ENCODE results near the gene UPK2.
"Not testable (repeated sequence)": the region's sequence is repeated elsewhere in the genome, so short reads cannot be mapped to it uniquely, and the experiment has no call there.

The UPK2 gene

DNA sequence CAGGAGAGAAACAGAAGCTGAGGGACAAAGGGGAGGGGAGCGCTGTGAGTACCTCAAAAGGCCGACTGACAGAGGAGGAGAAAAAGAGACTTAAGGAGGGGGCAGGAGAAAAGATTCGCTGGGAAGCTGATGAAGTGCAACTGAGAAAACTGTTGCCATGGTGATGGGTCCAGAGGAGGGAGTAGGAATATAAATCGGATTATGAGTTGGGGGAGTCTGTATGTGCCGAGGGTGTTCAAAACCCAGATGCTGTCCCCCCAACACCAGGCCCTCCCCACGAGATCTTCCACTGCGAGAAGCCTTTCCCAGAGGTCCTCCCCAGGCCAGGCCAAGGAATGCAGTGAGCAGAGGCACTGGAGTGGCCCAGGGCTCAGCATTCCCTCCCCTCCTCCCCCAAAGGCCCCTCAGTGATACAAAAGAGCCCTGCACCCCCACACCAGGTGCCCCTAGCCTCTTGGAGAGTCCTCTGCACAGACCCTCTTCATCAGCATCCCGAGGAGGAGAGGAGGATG lies 16.6 kb upstream of the UPK2 start:
- DNase-seq = no peak

GRCh38 chr11:118939953-118940598 lies 16.0 kb upstream of the UPK2 start:
- no peak for DNase-seq

DNA sequence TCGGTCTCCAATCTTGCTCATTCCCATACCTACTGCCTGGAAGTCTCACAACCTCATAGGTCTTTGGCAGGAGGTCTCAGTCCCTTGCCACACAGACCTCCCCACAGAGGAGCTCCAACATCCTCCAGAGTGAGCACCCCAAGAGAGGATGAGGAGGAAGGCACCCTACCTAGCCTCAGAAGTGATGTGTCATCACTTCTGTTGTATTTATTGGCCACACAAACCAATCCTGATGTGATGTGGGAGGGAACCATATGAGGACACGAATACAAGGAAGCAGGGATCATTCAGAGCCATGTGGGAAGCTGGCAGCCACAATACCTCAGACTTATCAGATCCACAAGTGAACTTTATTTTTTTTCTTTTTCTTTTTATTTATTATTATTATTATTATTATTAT lies 9.0 kb upstream of the UPK2 start:
- no peak for DNase-seq

- DNase-seq = no peak
These were observed 8.1 kb upstream of the UPK2 start for GRCh38 chr11:118948000-118948399.

DNA sequence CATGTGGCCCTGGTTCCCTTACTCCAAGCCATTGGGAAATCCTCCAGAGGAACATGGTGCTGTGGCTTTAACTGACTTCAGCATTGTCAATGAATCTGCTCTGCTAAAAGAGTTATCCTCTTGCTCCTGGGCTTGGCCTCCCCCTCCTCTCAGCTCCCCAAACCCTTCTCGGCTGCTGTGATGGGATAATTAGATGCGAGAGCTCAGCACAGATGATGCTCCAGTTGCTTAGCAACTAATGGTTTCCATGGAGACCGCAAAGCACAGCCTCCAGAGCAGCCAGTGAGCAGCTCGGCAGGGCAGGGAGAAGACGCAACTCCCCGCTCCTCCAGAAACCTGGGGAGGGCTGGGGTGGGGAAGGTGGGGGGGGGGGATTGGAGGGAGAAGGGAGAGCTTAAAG lies 2.8 kb upstream of the UPK2 start:
- DNase-seq = peak; percentile 86

GRCh38 chr11:118953976-118954375 lies 2.1 kb upstream of the UPK2 start:
- peak; percentile 25 for DNase-seq

- no peak for DNase-seq
These were observed 860 bp downstream of the UPK2 start for GRCh38 chr11:118956847-118957469.

GRCh38 chr11:118957549-118957948 lies 1.5 kb downstream of the UPK2 start:
- DNase-seq = no peak

DNA sequence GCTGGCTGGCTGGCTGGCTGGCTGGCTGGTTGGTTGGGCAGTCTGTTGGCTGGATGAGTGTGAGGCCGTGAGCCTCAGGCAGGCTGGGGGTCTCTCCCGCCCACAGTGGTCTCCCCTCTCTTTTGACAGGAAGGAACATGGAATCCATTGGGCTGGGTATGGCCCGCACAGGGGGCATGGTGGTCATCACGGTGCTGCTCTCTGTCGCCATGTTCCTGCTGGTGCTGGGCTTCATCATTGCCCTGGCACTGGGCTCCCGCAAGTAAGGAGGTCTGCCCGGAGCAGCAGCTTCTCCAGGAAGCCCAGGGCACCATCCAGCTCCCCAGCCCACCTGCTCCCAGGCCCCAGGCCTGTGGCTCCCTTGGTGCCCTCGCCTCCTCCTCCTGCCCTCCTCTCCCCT lies 1.9 kb downstream of the UPK2 start:
- no peak for DNase-seq

DNA sequence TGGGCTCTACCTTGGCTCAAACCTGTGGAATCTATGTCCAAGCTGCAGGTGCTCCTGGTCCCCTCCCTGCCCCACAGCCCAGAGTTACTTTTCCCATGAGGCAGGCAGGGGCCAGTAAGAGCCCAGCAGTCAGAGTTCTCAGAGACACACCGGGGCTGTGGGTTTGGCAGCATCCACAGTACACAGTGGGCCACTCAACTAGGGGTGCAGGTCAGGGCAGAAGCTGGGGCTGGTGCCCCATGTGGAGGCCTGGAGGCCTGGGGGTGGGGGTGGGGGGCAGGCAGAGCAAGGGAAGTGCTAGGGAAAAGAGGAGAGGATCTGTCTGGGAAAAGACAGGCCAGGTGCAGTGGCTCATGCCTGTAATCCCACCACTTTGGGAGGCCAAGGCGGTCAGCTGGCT lies 2.5 kb downstream of the UPK2 start:
- no peak for DNase-seq

GRCh38 chr11:118961189-118961588 lies 5.1 kb downstream of the UPK2 start:
- no peak for DNase-seq

- no peak for DNase-seq
These were observed 5.5 kb downstream of the UPK2 start for GRCh38 chr11:118961591-118961990.

DNA sequence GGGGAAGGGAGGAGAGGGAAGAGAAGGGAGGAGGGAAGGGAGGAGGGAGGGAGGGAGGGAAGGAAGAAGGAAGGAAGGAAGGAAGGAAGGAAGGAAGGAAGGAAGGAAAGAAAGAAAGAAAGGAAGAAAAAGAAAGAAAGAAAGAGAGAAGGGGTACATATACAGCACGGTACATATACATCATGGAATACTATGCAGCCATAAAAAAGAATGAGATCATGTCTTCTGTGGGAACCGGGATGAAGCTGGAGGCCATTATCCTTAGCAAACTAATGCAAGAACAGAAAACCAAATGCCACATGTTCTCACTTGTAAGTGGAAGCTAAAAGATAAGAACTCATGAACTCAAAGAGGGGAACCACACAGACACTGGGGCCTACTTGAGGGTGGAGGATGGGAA lies 13.4 kb downstream of the UPK2 start:
- DNase-seq = not testable (repeated sequence)

DNA sequence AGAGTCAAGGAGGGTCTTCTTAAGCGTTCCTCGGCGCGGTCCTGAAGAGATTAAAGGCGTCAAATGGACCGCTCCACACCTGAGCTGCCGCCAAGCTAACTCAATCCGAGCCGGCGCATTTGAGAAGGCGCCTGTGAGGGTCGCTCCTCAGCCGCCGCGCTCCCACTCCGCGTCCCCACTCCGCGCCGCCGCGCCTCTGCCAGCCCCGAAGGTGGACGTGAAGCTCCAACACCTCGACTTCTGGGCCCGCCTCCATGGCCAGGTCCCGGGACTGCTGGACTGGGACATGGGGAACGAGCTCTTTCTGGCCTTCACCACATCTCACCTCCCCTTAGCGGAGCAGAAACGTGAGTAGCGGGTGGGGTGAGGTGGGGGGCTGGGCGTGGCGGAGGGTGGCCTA lies 15.5 kb downstream of the UPK2 start, which contains the start of gene FOXR1:
Gene FOXR1, plus strand, starts transcription at position 116 of the 400 bp plus-strand sequence. Its CDS starts 171 bp downstream, at position 287.
- no peak for DNase-seq

DNA sequence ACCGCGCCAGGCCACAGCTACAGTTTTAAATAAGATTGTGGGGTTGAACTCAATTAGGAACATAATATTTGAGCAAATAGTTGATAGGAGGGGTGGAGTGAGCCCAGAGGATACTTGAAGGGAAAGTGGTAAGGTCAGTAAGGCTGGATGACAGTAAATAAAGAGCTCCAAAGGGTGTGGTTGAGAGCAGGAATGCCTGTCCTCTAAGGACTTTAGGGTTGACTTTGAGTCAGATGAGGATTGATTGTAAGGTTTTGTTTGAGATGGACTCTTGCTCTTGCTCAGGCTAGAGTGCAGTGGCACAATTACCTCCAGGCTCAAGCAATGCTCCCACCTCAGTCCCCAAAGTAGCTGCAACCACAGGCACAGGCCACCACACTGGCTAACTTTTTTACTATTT lies 17.9 kb downstream of the UPK2 start:
- no peak for DNase-seq

DNA sequence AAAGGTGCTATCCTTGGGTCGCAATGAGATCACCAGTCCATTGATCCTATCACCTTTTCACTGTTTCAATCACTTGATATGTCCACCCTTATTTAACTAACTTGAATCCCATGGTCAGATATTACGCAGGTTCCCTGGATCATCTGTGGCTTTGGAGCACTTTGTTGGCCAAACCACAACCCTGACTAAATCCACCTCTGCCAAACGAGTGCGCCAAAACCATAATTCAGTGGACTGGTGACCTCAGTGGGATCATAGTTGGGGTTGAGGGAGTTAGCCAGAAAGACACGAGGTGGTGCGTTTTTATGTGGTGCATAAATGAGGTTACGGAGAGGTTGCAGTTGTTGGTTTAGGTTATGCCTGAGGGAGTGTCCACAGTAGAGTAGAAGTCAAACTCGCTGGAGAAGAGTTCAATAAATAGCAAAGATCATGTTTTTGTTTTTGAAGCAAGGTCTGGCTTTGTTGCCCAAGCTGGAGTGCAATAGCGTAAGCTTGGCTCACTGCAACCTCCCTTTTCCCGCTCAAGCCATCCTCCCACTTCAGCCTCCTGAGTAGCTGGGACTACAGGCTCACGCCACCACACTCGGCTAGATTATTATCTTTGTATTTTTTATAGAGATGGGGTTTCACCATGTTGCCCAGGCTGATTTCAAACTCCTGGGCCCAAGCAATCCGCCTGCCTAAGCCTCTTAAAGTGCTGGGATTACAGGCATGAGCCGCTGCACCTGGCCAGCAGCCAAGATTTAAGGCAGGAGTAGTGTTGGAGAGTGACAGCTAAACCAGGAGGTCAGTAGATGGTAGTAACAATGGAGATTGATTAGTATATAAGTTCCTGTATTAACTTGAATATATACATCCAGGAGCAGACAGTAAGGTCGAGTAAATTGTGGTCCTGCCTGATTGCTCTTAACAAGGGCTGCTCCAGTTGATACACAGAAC lies 19.9 kb downstream of the UPK2 start:
- DNase-seq = no peak

DNA sequence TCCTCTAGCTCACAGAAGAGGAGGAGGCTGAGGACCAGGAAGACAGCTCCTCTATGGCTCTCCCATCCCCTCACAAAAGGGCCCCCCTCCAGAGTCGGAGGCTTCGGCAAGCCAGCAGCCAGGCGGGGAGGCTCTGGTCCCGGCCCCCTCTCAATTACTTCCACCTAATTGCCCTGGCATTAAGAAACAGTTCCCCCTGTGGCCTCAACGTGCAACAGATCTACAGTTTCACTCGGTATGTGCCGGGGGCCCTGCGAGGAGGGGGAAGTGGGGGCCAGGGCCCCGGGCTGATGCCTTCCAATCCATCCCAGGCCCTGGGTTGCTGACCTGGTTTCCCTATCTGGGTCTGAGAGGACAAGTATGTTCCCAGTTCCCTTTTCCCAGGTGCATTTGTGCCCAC lies 23.3 kb downstream of the UPK2 start:
- no peak for DNase-seq

- no peak for DNase-seq
These were observed 24.2 kb downstream of the UPK2 start for GRCh38 chr11:118980191-118980881.

DNA sequence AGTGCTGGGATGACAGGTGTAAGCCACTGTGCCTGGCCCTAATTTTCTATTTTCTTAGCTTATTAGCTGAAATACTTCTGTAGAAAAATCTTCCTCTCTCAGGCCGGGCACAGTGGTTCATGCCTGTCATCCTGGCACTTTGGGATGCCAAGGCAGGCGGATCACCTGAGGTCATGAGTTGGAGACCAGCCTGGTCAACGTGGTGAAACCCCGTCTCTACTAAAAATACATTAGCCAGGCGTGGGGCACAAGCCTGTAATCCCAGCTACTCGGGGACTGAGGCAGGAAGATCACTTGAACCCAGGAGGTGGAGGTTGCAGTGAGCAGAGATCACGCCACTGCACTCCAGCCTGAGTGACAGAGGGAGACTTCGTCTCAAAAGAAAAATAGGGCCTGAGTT lies 28.2 kb downstream of the UPK2 start:
- DNase-seq = not testable (repeated sequence)

DNA sequence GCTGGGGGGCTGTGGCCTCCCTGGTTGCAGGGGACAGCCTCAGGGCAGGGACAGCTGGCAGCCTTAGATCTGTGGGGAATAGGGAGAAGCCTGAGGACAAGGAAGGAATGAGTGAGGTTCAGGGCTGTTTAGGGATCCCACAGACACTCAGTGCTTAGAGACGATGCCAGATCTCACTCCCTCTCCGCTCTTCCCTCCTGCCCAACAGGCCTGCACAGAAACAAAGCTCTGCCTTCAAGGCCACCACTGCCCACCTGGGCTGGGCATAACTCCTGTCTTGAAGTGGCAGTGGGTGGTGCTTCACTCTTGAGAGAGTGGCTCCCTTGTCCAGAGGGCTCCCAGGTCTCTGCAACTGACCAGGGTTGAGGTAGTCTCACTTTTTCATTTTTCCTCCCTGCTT lies 28.7 kb downstream of the UPK2 start:
- DNase-seq = no peak

DNA sequence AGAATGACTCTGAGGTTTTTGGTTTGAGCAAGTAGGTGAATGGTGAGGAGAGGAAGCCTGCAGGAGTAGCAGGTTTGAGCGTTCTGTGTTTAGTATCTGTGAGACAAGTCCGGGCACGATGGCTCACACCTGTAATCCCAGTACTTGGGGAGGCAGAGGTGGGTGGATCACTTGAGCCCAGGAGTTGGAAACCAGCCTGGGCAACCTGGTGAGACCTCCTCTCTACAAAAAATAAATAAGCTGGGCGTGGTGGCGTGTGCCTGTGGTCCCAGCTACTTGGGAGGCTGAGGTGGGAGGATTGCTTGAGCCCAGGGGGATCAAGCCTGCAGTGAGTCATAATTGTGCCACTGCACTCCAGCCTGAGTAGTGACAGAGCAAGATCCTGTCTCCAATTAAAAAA lies 32.2 kb downstream of the UPK2 start:
- DNase-seq = no peak

DNA sequence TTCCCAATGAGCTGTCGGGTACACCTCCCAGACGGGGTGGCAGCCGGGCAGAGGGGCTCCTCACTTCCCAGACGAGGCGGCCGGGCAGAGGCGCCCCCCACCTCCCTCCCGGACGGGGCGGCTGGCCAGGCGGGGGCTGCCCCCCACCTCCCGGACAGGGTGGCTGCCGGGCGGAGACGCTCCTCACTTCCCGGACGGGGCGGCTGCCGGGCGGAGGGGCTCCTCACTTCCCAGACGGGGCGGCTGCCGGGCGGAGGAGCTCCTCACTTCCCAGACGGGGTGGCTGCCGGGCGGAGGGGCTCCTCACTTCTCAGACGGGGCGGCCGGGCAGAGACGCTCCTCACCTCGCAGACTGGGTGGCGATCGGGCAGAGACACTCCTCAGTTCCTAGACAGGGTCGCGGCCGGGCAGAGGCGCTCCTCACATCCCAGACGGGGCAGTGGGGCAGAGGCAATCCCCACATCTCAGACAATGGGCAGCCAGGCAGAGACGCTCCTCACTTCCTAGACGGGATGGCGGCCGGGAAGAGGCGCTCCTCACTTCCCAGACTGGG lies 35.5 kb downstream of the UPK2 start:
- DNase-seq = not testable (repeated sequence)

Measured in NCI-H1417 treated with DMSO at 0.1 percent for 48 hours (cell line).